COLO829 (cell line): ENCODE results near the gene NUDT22.

Source experiments
- DNase-seq: peaks from one replicate; pipeline ENCODE4 v3.0.0; 2012; ENCODE audit warnings: low spot score

NUDT22 gene

GRCh38 chr11:64275841-64276240, 49.8 kb downstream of the NUDT22 start:
- DNase-seq, result no peak

GRCh38 chr11:64276653-64277431, 50.8 kb downstream of the NUDT22 start:
- DNase-seq, result no peak

GRCh38 chr11:64278576-64279190, 52.6 kb downstream of the NUDT22 start:
- no peak for DNase-seq
